ENCODE measurements around the gene ARMCX2. TPM values are rescaled to one million over a fixed set of nuclear protein-coding genes. Genes with fewer than 3 reads are reported as not detected.
"Not testable (repeated sequence)": the region's sequence is repeated elsewhere in the genome, so short reads cannot be mapped to it uniquely, and the experiment has no call there.

The ARMCX2 gene
- polyA plus RNA-seq (ENCODE audit: insufficient read length): 150 TPM

GRCh38 chrX:101659601-101660063, at the start of gene ARMCX2:
ARMCX2 (minus strand) TSS chrX:101659850; CDS start chrX:101657588, 2,262 bp downstream.
- DNase-seq (ENCODE audit: low read depth): peak; percentile 35

- DNase-seq (ENCODE audit: low read depth): no peak
Measured at GRCh38 chrX:101709384-101709783, 49.7 kb upstream of the ARMCX2 start.

- peak; percentile 1 for DNase-seq (ENCODE audit: low read depth)
Measured at GRCh38 chrX:101708163-101708562, 48.5 kb upstream of the ARMCX2 start.

GRCh38 chrX:101693476-101693875, 33.8 kb upstream of the ARMCX2 start:
- no peak for DNase-seq (ENCODE audit: low read depth)

- no peak for DNase-seq (ENCODE audit: low read depth)
Measured at GRCh38 chrX:101691835-101692234, 32.2 kb upstream of the ARMCX2 start.

GRCh38 chrX:101686574-101686973, 26.9 kb upstream of the ARMCX2 start:
- DNase-seq (ENCODE audit: low read depth): no peak

GRCh38 chrX:101685923-101686322, 26.3 kb upstream of the ARMCX2 start:
- no peak for DNase-seq (ENCODE audit: low read depth)

- no peak for DNase-seq (ENCODE audit: low read depth)
Measured at GRCh38 chrX:101682723-101683122, 23.1 kb upstream of the ARMCX2 start.

GRCh38 chrX:101677028-101677427, 17.4 kb upstream of the ARMCX2 start:
- DNase-seq (ENCODE audit: low read depth): no peak

GRCh38 chrX:101676571-101676970, 16.9 kb upstream of the ARMCX2 start:
- DNase-seq (ENCODE audit: low read depth): no peak

GRCh38 chrX:101668143-101668542, 8.5 kb upstream of the ARMCX2 start:
- no peak for DNase-seq (ENCODE audit: low read depth)

GRCh38 chrX:101658661-101659491, 774 bp downstream of the ARMCX2 start:
- no peak for DNase-seq (ENCODE audit: low read depth)

- no peak for DNase-seq (ENCODE audit: low read depth)
Measured at GRCh38 chrX:101657495-101657894, 2.2 kb downstream of the ARMCX2 start.

GRCh38 chrX:101656817-101657216, 2.8 kb downstream of the ARMCX2 start:
- no peak for DNase-seq (ENCODE audit: low read depth)

- DNase-seq (ENCODE audit: low read depth): no peak
Measured at GRCh38 chrX:101655534-101655933, 4.1 kb downstream of the ARMCX2 start.

- not testable (repeated sequence) for DNase-seq (ENCODE audit: low read depth)
Measured at GRCh38 chrX:101647716-101648115, 11.9 kb downstream of the ARMCX2 start.

- DNase-seq (ENCODE audit: low read depth): no peak
Measured at GRCh38 chrX:101642093-101642492, 17.6 kb downstream of the ARMCX2 start.

GRCh38 chrX:101639583-101639982, 20.1 kb downstream of the ARMCX2 start:
- DNase-seq (ENCODE audit: low read depth): no peak

- no peak for DNase-seq (ENCODE audit: low read depth)
Measured at GRCh38 chrX:101619364-101619763, 40.3 kb downstream of the ARMCX2 start.

GRCh38 chrX:101617211-101618191, 42.1 kb downstream of the ARMCX2 start, which contains the start of gene ARMCX6:
ARMCX6 (minus strand) TSS chrX:101618000; CDS start chrX:101616620, 1,380 bp downstream.
- peak; percentile 56 for DNase-seq (ENCODE audit: low read depth)

- DNase-seq (ENCODE audit: low read depth): no peak
Measured at GRCh38 chrX:101605728-101606127, 53.9 kb downstream of the ARMCX2 start.

Data from forelimb muscle (tissue), 1 donor.